HepG2 (cell line): Measurements from ENCODE around the gene GPC6. TPM values are rescaled to one million over a fixed set of nuclear protein-coding genes. Genes with fewer than 3 reads are reported as not detected.

ENCODE experiments used
- ATM ChIP-seq: fragments of 450-650 bp; IDR thresholded peaks from 2 replicates; pipeline ENCODE4 v1.7.1; 2017; ENCODE audit warnings: mild to moderate bottlenecking, borderline replicate concordance
- BORCS8-MEF2B ChIP-seq: sonication (generic); formaldehyde crosslinking; IDR thresholded peaks from 2 replicates; pipeline ENCODE4 v1.8.0; 2022; ENCODE audit warnings: mild to moderate bottlenecking, missing genetic modification reagents
- CBX1 ChIP-seq: IDR thresholded peaks from one replicate; pipeline ENCODE4 v1.6.1; 2016; ENCODE audit warnings: antibody characterized with exemption, low read depth
- GABPB1 ChIP-seq: IDR thresholded peaks from 2 replicates; pipeline ENCODE4 v1.6.1; 2016; ENCODE audit warnings: mild to moderate bottlenecking, missing genetic modification reagents, moderate library complexity, missing compliant biosample characterization
- MAF1 ChIP-seq: sonication (generic); formaldehyde crosslinking; IDR thresholded peaks from 2 replicates; pipeline ENCODE4 v1.5.0; 2020; ENCODE audit warnings: missing genetic modification reagents, borderline replicate concordance
- REXO4 ChIP-seq: sonication (generic); formaldehyde crosslinking; IDR thresholded peaks from 2 replicates; pipeline ENCODE4 v1.8.0; 2022; ENCODE audit warnings: missing genetic modification reagents, mild to moderate bottlenecking, borderline replicate concordance
- TGIF2 ChIP-seq: IDR thresholded peaks from 2 replicates; pipeline ENCODE4 v1.6.1; 2016; ENCODE audit warnings: control low read depth, missing compliant biosample characterization
- ZNF143 ChIP-seq: sonication (generic); formaldehyde crosslinking; IDR thresholded peaks from 2 replicates; pipeline ENCODE4 v1.4.0; 2020; ENCODE audit warnings: missing genetic modification reagents
- ZNF367 ChIP-seq: sonication (generic); formaldehyde crosslinking; IDR thresholded peaks from 2 replicates; pipeline ENCODE4 v1.4.0; 2020; ENCODE audit warnings: missing genetic modification reagents, borderline replicate concordance
- ZNF543 ChIP-seq: sonication (generic); formaldehyde crosslinking; IDR thresholded peaks from 2 replicates; pipeline ENCODE4 v1.4.0; 2020; ENCODE audit warnings: mild to moderate bottlenecking, missing genetic modification reagents
- ZNF607 ChIP-seq: sonication (generic); formaldehyde crosslinking; IDR thresholded peaks from 2 replicates; pipeline ENCODE4 v1.5.1; 2020; ENCODE audit warnings: missing genetic modification reagents, mild to moderate bottlenecking, borderline replicate concordance
- ZNF768 ChIP-seq: sonication (generic); formaldehyde crosslinking; IDR thresholded peaks from 2 replicates; pipeline ENCODE4 v1.4.0; 2020; ENCODE audit warnings: missing genetic modification reagents
- polyA plus RNA-seq, 8 experiments: library from polyadenylated mRNA; depleted of rRNA in 3 of 8; stranded (reverse) in 7 of 8; unstranded in 1 of 8; fragments of >200 nt; fragmentation: Illumina TruSeq in 4 of 8; extraction: Trizol in 4 of 8; gene quantifications; 2 replicates each; pipeline versions ENCODE4 v1.2.1 to v1.2.3, GENCODE V29; 2011 to 2016; ENCODE audit warnings: low read depth in 4 of 8, missing spikeins in 1 of 8, mixed read lengths in 1 of 8; ENCODE audit not compliant: insufficient read depth in 1 of 8
- total RNA-seq, 5 experiments: library from RNA; depleted of rRNA; stranded (reverse); fragments of >200 nt; fragmentation: Illumina TruSeq; extraction: Trizol; gene quantifications; 2 replicates each; pipeline ENCODE4 v1.2.3, GENCODE V29; 2016; ENCODE audit warnings: low read depth in 1 of 5
- TF ChIP-seq, protein P1 (sequence below), 2 experiments: fragments of 450-650 bp in 1 of 2; sonication (generic) in 1 of 2; formaldehyde crosslinking in 1 of 2; IDR thresholded peaks; 2 replicates each; pipeline versions ENCODE4 v1.6.1 to v1.8.0; 2016 to 2022; ENCODE audit warnings: antibody characterized with exemption in 1 of 2, mild to moderate bottlenecking in 1 of 2, missing genetic modification reagents in 1 of 2
- TF ChIP-seq, protein P2 (sequence below): sonication (generic); formaldehyde crosslinking; IDR thresholded peaks from 2 replicates; pipeline ENCODE4 v1.8.0; 2022; ENCODE audit warnings: missing genetic modification reagents, mild to moderate bottlenecking, inconsistent platforms, borderline replicate concordance
- TF ChIP-seq, protein P3 (sequence below): sonication (generic); formaldehyde crosslinking; IDR thresholded peaks from 2 replicates; pipeline ENCODE4 v1.4.0; 2020; ENCODE audit warnings: missing genetic modification reagents
- TF ChIP-seq, protein P4 (sequence below): sonication (generic); formaldehyde crosslinking; IDR thresholded peaks from 2 replicates; pipeline ENCODE4 v1.5.0; 2020; ENCODE audit warnings: missing genetic modification reagents

The GPC6 gene
- total and polyA plus RNA-seq, 2 of the 13 experiments (the other 11 are each of a cell fraction or from before 2014, with no cell fraction given): 24.5 to 33.9 TPM

DNA sequence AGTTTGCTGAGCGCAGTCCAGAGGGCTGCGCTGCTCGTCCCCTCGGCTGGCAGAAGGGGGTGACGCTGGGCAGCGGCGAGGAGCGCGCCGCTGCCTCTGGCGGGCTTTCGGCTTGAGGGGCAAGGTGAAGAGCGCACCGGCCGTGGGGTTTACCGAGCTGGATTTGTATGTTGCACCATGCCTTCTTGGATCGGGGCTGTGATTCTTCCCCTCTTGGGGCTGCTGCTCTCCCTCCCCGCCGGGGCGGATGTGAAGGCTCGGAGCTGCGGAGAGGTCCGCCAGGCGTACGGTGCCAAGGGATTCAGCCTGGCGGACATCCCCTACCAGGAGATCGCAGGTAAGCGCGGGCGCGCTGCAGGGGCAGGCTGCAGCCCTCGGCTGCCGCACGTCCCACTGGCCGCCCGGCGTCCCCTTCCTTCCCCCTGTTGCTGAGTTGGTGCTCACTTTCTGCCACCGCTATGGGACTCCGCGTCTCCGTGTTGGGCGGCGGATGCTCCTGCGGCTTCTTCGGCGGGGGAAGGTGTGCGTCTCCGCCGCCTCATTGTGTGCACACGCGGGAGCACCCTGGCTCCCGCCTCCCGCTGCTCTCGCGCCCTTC, 772 bp downstream of the GPC6 start (continued):
- TF ChIP-seq, protein P1, sequence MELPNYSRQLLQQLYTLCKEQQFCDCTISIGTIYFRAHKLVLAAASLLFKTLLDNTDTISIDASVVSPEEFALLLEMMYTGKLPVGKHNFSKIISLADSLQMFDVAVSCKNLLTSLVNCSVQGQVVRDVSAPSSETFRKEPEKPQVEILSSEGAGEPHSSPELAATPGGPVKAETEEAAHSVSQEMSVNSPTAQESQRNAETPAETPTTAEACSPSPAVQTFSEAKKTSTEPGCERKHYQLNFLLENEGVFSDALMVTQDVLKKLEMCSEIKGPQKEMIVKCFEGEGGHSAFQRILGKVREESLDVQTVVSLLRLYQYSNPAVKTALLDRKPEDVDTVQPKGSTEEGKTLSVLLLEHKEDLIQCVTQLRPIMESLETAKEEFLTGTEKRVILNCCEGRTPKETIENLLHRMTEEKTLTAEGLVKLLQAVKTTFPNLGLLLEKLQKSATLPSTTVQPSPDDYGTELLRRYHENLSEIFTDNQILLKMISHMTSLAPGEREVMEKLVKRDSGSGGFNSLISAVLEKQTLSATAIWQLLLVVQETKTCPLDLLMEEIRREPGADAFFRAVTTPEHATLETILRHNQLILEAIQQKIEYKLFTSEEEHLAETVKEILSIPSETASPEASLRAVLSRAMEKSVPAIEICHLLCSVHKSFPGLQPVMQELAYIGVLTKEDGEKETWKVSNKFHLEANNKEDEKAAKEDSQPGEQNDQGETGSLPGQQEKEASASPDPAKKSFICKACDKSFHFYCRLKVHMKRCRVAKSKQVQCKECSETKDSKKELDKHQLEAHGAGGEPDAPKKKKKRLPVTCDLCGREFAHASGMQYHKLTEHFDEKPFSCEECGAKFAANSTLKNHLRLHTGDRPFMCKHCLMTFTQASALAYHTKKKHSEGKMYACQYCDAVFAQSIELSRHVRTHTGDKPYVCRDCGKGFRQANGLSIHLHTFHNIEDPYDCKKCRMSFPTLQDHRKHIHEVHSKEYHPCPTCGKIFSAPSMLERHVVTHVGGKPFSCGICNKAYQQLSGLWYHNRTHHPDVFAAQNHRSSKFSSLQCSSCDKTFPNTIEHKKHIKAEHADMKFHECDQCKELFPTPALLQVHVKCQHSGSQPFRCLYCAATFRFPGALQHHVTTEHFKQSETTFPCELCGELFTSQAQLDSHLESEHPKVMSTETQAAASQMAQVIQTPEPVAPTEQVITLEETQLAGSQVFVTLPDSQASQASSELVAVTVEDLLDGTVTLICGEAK (IDR thresholded peaks at IDR 0.05): no peak
- TF ChIP-seq, protein P1 (CRISPR knock-in tag; IDR thresholded peaks at IDR 0.05): no peak
- no peak for TF ChIP-seq MAF1 (CRISPR knock-in tag)
- TF ChIP-seq GABPB1: peak; percentile 45; the same call in 1 of the 2 replicates
- TF ChIP-seq ZNF367 (CRISPR knock-in tag): no peak
- TF ChIP-seq REXO4 (CRISPR knock-in tag): no peak
- no peak for TF ChIP-seq BORCS8-MEF2B
- no peak for TF ChIP-seq ZNF543 (CRISPR knock-in tag)
- peak; percentile 50; the same call in 1 of the 2 replicates for TF ChIP-seq ZNF768 (CRISPR knock-in tag)
- TF ChIP-seq ZNF143 (CRISPR knock-in tag): no peak
- TF ChIP-seq, protein P2, sequence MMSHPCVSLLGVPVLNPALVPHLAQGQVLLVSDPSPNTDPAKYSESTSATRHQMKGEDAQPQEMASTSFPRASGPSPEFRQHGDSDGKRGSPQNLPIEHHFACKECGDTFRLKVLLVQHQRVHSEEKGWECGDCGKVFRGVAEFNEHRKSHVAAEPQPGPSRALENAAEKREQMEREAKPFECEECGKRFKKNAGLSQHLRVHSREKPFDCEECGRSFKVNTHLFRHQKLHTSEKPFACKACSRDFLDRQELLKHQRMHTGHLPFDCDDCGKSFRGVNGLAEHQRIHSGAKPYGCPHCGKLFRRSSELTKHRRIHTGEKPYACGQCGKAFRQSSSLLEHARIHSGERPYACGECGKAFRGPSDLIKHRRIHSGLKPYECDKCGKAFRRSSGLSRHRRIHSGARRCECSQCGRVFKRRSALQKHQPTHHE (CRISPR knock-in tag): no peak
- TF ChIP-seq, protein P3, sequence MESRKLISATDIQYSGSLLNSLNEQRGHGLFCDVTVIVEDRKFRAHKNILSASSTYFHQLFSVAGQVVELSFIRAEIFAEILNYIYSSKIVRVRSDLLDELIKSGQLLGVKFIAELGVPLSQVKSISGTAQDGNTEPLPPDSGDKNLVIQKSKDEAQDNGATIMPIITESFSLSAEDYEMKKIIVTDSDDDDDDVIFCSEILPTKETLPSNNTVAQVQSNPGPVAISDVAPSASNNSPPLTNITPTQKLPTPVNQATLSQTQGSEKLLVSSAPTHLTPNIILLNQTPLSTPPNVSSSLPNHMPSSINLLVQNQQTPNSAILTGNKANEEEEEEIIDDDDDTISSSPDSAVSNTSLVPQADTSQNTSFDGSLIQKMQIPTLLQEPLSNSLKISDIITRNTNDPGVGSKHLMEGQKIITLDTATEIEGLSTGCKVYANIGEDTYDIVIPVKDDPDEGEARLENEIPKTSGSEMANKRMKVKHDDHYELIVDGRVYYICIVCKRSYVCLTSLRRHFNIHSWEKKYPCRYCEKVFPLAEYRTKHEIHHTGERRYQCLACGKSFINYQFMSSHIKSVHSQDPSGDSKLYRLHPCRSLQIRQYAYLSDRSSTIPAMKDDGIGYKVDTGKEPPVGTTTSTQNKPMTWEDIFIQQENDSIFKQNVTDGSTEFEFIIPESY: no peak
- 0 out of 2 replicates have a peak, but pooled peaks have one; percentile 44 for TF ChIP-seq ZNF607 (CRISPR knock-in tag)
- TF ChIP-seq CBX1: no peak
- TF ChIP-seq, protein P4, sequence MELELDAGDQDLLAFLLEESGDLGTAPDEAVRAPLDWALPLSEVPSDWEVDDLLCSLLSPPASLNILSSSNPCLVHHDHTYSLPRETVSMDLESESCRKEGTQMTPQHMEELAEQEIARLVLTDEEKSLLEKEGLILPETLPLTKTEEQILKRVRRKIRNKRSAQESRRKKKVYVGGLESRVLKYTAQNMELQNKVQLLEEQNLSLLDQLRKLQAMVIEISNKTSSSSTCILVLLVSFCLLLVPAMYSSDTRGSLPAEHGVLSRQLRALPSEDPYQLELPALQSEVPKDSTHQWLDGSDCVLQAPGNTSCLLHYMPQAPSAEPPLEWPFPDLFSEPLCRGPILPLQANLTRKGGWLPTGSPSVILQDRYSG: no peak
- TF ChIP-seq ATM: no peak
- TF ChIP-seq TGIF2 (CRISPR knock-in tag): no peak
